ENCODE results near the gene CBX3. TPM values are rescaled to one million over a fixed set of nuclear protein-coding genes. Genes with fewer than 3 reads are reported as not detected.
"Not testable (repeated sequence)": the region's sequence is repeated elsewhere in the genome, so short reads cannot be mapped to it uniquely, and the experiment has no call there.

CBX3 gene
- polyA plus RNA-seq, 4 donors: 145 to 184 (median 179) TPM

DNA sequence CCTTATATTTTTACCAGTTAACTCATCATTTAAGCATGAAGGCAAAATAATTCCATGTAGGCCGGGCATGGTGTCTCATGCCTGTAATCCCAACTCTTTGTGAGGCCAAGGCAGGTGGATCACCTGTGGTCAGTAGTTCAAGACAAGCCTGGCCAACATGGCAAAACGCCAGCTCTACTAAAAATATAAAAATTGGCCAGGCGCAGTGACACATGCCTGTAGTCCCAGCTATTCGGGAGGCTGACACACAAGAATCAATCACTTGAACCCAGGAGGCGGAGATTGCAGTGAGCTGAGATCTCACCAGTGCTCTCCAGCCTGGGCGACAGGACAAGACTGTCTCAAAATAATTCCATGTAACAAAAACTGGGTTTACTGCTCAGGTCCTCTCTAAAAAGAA is 19.3 kb upstream of the CBX3 start:
- WGBS, 3 donors: 78 to 85% (median 81%) methylated on average over 6 of the region's 6 CpGs
- H3K36me3 ChIP-seq (ENCODE audit: control insufficient read depth in 3 of 3, insufficient read depth in 2 of 3, low read depth in 1 of 3, low read length in 3 of 3): peaks cover 0 to 7% (median 0%) of the 10 kb centered on the region in 3 donors
- H3K9me3 ChIP-seq (ENCODE audit: control insufficient read depth in 2 of 2, insufficient read depth in 1 of 2, low read depth in 1 of 2, low read length in 1 of 2): no peaks in the 10 kb centered on the region
- H3K27me3 ChIP-seq (ENCODE audit: control insufficient read depth in 3 of 3, insufficient read depth in 3 of 3, low read length in 3 of 3): no peaks in the 10 kb centered on the region
- DNase-seq (no peak), FAIRE-seq (no peak)
- no peak overlapping the region for H3K27ac ChIP-seq (ENCODE audit: low read depth in 1 of 3, low read length in 2 of 3)
- no peak overlapping the region for H3K4me3 ChIP-seq (ENCODE audit: low read depth in 1 of 3, low read length in 3 of 3)
- peaks cover 0 to 1% (median 0%) of the 10 kb centered on the region in 3 donors for H3K4me1 ChIP-seq (ENCODE audit: control insufficient read depth in 3 of 3, insufficient read depth in 2 of 3, low read depth in 1 of 3, low read length in 2 of 3)

DNA sequence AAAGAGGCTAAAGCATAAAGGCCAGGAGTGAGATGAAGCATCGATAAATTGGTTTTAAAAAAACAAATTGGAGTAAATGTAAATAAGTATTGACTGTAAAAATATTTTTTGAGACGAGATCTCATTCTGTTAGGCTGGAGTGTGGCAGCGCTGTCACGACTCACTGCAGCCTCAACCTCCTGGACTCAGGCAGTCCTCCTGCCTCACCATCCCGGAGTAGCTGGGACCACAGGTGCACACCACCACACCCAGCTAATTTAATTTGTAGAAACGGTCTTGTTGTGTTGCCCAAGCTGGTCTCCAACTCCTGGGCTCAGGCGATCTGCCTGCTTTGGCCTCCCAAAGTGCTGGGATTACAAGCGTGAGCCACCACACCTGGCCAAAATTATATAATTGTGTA is 18.8 kb upstream of the CBX3 start:
- H3K27me3 ChIP-seq (ENCODE audit: control insufficient read depth in 3 of 3, insufficient read depth in 3 of 3, low read length in 3 of 3): no peaks in the 10 kb centered on the region

DNA sequence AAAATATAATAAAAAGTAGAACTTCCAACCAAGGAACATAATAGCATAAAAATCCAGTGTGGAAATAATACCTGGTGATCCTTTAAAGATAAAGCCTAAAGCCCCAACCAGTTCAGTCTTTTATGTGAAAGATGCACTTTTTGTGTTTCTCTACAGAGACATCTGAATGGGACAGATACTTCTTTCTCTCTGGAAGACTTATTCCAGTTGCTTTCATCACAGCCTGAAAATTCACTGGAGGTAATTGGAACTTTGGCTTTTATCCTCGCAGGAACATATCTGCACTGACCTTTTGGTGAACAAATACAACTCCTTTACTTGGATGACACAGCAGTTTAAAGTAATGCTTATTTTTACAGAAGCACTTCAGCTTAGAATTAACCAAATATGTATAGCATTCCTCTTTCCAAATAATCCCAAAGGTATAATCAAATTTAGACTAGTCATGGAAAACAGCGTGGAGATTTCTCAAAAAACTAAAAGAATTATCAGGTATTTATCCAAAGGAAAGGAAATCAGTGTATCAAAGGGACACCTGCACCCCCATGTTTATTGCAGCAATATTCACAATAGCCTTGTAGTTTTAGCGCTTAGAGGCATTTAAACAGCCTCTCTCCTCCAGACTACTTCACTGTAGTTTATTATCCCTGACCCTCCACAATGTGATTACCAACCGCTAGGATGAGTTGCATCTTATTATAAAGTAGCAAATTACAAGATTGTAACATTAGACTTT is 17.8 kb upstream of the CBX3 start:
- DNase-seq: peak in 1 of 2 donors; percentile 9
- Histone ChIP-seq H3K4me3 (ENCODE audit: low read depth in 1 of 3, low read length in 3 of 3) (no peak overlapping the region), H3K4me1 (ENCODE audit: control insufficient read depth in 3 of 3, insufficient read depth in 2 of 3, low read depth in 1 of 3, low read length in 2 of 3) (peaks cover 0 to 3% (median 2%) of the 10 kb centered on the region in 3 donors), H3K36me3 (ENCODE audit: control insufficient read depth in 3 of 3, insufficient read depth in 2 of 3, low read depth in 1 of 3, low read length in 3 of 3) (peaks cover 0 to 7% (median under 1%) of the 10 kb centered on the region in 3 donors), H3K27me3 (ENCODE audit: control insufficient read depth in 3 of 3, insufficient read depth in 3 of 3, low read length in 3 of 3) (no peaks in the 10 kb centered on the region), H3K27ac (ENCODE audit: low read depth in 1 of 3, low read length in 2 of 3) (no peak overlapping the region), H3K9me3 (ENCODE audit: control insufficient read depth in 2 of 2, insufficient read depth in 1 of 2, low read depth in 1 of 2, low read length in 1 of 2) (no peaks in the 10 kb centered on the region)
- no peak for FAIRE-seq
- WGBS, 3 donors: 37 to 63% (median 51%) methylated on average over 4 of the region's 4 CpGs

More for the DNA sequence above, 18.8 kb upstream of the CBX3 start:
- DNase-seq: no peak
- Histone ChIP-seq H3K4me1 (ENCODE audit: control insufficient read depth in 3 of 3, insufficient read depth in 2 of 3, low read depth in 1 of 3, low read length in 2 of 3) (peaks cover 0 to 3% (median 0%) of the 10 kb centered on the region in 3 donors), H3K9me3 (ENCODE audit: control insufficient read depth in 2 of 2, insufficient read depth in 1 of 2, low read depth in 1 of 2, low read length in 1 of 2) (no peaks in the 10 kb centered on the region), H3K4me3 (ENCODE audit: low read depth in 1 of 3, low read length in 3 of 3) (no peak overlapping the region), H3K36me3 (ENCODE audit: control insufficient read depth in 3 of 3, insufficient read depth in 2 of 3, low read depth in 1 of 3, low read length in 3 of 3) (peaks cover 0 to 9% (median 0%) of the 10 kb centered on the region in 3 donors), H3K27ac (ENCODE audit: low read depth in 1 of 3, low read length in 2 of 3) (no peak overlapping the region)
- WGBS, 3 donors: 70 to 83% (median 75%) methylated on average over 8 of the region's 8 CpGs
- no peak for FAIRE-seq

DNA sequence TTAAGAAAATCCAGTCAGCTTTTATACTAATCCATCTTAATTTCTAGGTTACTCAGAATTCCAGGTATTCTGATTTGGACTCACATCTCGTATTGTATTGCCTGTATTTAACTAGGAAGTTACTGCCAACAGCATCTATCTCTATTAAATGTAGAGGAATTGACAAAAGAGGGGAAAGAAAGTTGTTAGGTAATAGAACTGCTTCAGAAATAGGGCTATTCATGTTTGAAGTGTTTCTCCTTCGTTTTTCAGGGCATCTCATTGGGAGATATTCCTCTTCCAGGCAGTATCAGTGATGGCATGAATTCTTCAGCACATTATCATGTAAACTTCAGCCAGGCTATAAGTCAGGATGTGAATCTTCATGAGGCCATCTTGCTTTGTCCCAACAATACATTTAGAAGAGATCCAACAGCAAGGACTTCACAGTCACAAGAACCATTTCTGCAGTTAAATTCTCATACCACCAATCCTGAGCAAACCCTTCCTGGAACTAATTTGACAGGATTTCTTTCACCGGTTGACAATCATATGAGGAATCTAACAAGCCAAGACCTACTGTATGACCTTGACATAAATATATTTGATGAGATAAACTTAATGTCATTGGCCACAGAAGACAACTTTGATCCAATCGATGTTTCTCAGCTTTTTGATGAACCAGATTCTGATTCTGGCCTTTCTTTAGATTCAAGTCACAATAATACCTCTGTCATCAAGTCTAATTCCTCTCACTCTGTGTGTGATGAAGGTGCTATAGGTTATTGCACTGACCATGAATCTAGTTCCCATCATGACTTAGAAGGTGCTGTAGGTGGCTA is 17.1 kb upstream of the CBX3 start:
- not testable (repeated sequence) for DNase-seq; H3K36me3 ChIP-seq (ENCODE audit: control insufficient read depth in 3 of 3, insufficient read depth in 2 of 3, low read depth in 1 of 3, low read length in 3 of 3); H3K4me1 ChIP-seq (ENCODE audit: control insufficient read depth in 3 of 3, insufficient read depth in 2 of 3, low read depth in 1 of 3, low read length in 2 of 3); H3K27ac ChIP-seq (ENCODE audit: low read depth in 1 of 3, low read length in 2 of 3); FAIRE-seq; H3K27me3 ChIP-seq (ENCODE audit: control insufficient read depth in 3 of 3, insufficient read depth in 3 of 3, low read length in 3 of 3); H3K9me3 ChIP-seq (ENCODE audit: control insufficient read depth in 2 of 2, insufficient read depth in 1 of 2, low read depth in 1 of 2, low read length in 1 of 2); H3K4me3 ChIP-seq (ENCODE audit: low read depth in 1 of 3, low read length in 3 of 3)
- 57 to 71% (median 67%) methylated on average over 4 of the region's 4 CpGs for whole genome bisulfite sequencing, 3 donors

DNA sequence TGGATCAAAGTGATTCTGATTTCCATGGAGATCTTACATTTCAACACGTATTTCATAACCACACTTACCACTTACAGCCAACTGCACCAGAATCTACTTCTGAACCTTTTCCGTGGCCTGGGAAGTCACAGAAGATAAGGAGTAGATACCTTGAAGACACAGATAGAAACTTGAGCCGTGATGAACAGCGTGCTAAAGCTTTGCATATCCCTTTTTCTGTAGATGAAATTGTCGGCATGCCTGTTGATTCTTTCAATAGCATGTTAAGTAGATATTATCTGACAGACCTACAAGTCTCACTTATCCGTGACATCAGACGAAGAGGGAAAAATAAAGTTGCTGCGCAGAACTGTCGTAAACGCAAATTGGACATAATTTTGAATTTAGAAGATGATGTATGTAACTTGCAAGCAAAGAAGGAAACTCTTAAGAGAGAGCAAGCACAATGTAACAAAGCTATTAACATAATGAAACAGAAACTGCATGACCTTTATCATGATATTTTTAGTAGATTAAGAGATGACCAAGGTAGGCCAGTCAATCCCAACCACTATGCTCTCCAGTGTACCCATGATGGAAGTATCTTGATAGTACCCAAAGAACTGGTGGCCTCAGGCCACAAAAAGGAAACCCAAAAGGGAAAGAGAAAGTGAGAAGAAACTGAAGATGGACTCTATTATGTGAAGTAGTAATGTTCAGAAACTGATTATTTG is 16.3 kb upstream of the CBX3 start:
- peak in 1 of 2 donors; percentile 28 for DNase-seq
- no peak for FAIRE-seq
- H3K4me1 ChIP-seq (ENCODE audit: control insufficient read depth in 3 of 3, insufficient read depth in 2 of 3, low read depth in 1 of 3, low read length in 2 of 3): peaks cover 0 to 3% (median 2%) of the 10 kb centered on the region in 3 donors
- H3K27me3 ChIP-seq (ENCODE audit: control insufficient read depth in 3 of 3, insufficient read depth in 3 of 3, low read length in 3 of 3): no peaks in the 10 kb centered on the region
- no peak overlapping the region for H3K27ac ChIP-seq (ENCODE audit: low read depth in 1 of 3, low read length in 2 of 3)
- H3K9me3 ChIP-seq (ENCODE audit: control insufficient read depth in 2 of 2, insufficient read depth in 1 of 2, low read depth in 1 of 2, low read length in 1 of 2): no peaks in the 10 kb centered on the region
- WGBS, 3 donors: 86 to 92% (median 87%) methylated on average over 10 of the region's 10 CpGs
- H3K4me3 ChIP-seq (ENCODE audit: low read depth in 1 of 3, low read length in 3 of 3): no peak overlapping the region
- H3K36me3 ChIP-seq (ENCODE audit: control insufficient read depth in 3 of 3, insufficient read depth in 2 of 3, low read depth in 1 of 3, low read length in 3 of 3): peaks cover 0 to 7% (median 5%) of the 10 kb centered on the region in 3 donors

DNA sequence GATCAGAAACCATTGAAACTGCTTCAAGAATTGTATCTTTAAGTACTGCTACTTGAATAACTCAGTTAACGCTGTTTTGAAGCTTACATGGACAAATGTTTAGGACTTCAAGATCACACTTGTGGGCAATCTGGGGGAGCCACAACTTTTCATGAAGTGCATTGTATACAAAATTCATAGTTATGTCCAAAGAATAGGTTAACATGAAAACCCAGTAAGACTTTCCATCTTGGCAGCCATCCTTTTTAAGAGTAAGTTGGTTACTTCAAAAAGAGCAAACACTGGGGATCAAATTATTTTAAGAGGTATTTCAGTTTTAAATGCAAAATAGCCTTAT is 15.7 kb upstream of the CBX3 start:
- Histone ChIP-seq H3K9me3 (ENCODE audit: control insufficient read depth in 2 of 2, insufficient read depth in 1 of 2, low read depth in 1 of 2, low read length in 1 of 2) (no peaks in the 10 kb centered on the region), H3K27me3 (ENCODE audit: control insufficient read depth in 3 of 3, insufficient read depth in 3 of 3, low read length in 3 of 3) (no peaks in the 10 kb centered on the region), H3K4me3 (ENCODE audit: low read depth in 1 of 3, low read length in 3 of 3) (no peak overlapping the region), H3K4me1 (ENCODE audit: control insufficient read depth in 3 of 3, insufficient read depth in 2 of 3, low read depth in 1 of 3, low read length in 2 of 3) (peaks cover 0 to 3% (median 2%) of the 10 kb centered on the region in 3 donors), H3K36me3 (ENCODE audit: control insufficient read depth in 3 of 3, insufficient read depth in 2 of 3, low read depth in 1 of 3, low read length in 3 of 3) (peaks cover under 1 to 10% (median 7%) of the 10 kb centered on the region in 3 donors), H3K27ac (ENCODE audit: low read depth in 1 of 3, low read length in 2 of 3) (no peak overlapping the region)
- no peak for FAIRE-seq
- no peak for DNase-seq
- 82 to 96% (median 82%) methylated on average over 1 of the region's 1 CpG for WGBS, 3 donors

DNA sequence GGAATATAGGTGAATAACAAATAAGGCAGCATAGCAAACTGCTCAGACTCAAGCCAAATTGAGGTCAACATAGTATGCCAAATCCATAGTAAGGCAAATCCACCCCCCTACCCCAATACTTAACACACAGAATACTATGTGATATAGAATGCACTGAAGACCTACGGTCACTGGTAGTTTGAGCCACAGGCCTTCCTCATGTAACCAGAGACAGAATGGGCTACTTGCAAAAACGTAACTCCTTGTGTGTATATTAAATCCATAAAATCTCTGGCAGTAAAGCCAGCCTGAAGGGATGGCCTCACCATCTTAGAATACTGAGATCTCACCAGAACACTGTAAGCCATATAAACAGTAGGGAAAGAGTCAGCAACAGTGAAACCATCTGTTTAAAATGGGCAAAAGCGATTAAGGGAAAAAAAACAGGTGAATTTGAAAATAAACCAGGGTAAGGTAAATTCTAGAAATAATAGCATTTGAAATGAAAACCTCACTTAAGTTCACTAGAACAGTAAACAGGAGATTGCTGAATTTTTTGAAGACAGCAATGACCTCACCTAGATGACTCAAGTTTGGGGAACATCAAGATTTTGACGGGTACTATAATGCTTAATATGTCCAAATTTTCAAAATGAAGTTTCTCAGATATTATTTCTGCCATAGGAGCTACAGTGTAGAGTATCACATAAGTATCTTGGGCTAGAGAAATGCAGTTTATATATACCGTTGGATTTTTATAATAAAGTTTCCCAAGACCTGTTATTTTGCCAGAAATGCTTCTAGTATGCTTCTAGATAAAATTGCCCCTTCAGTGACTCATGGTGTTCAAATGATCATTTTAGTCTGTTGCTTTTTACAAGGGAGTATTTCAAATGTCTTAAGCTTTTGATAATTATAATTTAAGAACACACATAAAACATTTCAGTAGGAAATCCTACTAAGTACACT is 14.9 kb upstream of the CBX3 start:
- Histone ChIP-seq H3K4me3 (ENCODE audit: low read depth in 1 of 3, low read length in 3 of 3) (no peak overlapping the region), H3K9me3 (ENCODE audit: control insufficient read depth in 2 of 2, insufficient read depth in 1 of 2, low read depth in 1 of 2, low read length in 1 of 2) (no peaks in the 10 kb centered on the region), H3K36me3 (ENCODE audit: control insufficient read depth in 3 of 3, insufficient read depth in 2 of 3, low read depth in 1 of 3, low read length in 3 of 3) (peaks cover 2 to 13% (median 7%) of the 10 kb centered on the region in 3 donors), H3K4me1 (ENCODE audit: control insufficient read depth in 3 of 3, insufficient read depth in 2 of 3, low read depth in 1 of 3, low read length in 2 of 3) (peaks cover 0 to 3% (median 2%) of the 10 kb centered on the region in 3 donors), H3K27ac (ENCODE audit: low read depth in 1 of 3, low read length in 2 of 3) (peak overlapping the region in 1 of 3 donors; percentile 11), H3K27me3 (ENCODE audit: control insufficient read depth in 3 of 3, insufficient read depth in 3 of 3, low read length in 3 of 3) (no peaks in the 10 kb centered on the region)
- FAIRE-seq (no peak), DNase-seq (peak in 1 of 2 donors; percentile 3)
- WGBS, 3 donors: 74 to 84% (median 80%) methylated on average over 5 of the region's 5 CpGs

Data from small intestine (tissue), 7 donors.